HepG2 (cell line): ENCODE data around the gene HCK. TPM values are rescaled to one million over a fixed set of nuclear protein-coding genes. Genes with fewer than 3 reads are reported as not detected.
A peak's percentile ranks its signal among the peaks of the same experiment; 100 is the strongest.

ENCODE experiments used
- AGO1 ChIP-seq: fragments of 200-400 bp; formaldehyde crosslinking; IDR thresholded peaks from 2 replicates; pipeline ENCODE4 v1.6.1; 2017; ENCODE audit warnings: mild to moderate bottlenecking, low read depth, low read length, moderate library complexity; ENCODE audit not compliant: poor library complexity, severe bottlenecking
- ATAD3A ChIP-seq: sonication (generic); formaldehyde crosslinking; IDR thresholded peaks from 2 replicates; pipeline ENCODE4 v1.4.0; 2020; ENCODE audit warnings: missing genetic modification reagents
- BRCA1 ChIP-seq: sonication (generic); formaldehyde crosslinking; IDR thresholded peaks from 2 replicates; pipeline ENCODE4 v1.4.0; 2020; ENCODE audit warnings: missing genetic modification reagents
- GATA4 ChIP-seq: sonication (generic); IDR thresholded peaks from 2 replicates; pipeline ENCODE4 v1.6.1; 2016; ENCODE audit warnings: antibody characterized with exemption, low read depth, borderline replicate concordance
- HMGA1 ChIP-seq: sonication (generic); formaldehyde crosslinking; conservative IDR thresholded peaks from 2 replicates; pipeline ENCODE4 v1.4.0; 2020; ENCODE audit warnings: missing genetic modification reagents
- JUND ChIP-seq: sonication (generic); formaldehyde crosslinking; IDR thresholded peaks from 2 replicates; pipeline ENCODE4 v1.8.0; 2022; ENCODE audit warnings: mild to moderate bottlenecking, missing genetic modification reagents
- MXD3 ChIP-seq: IDR thresholded peaks from 2 replicates; pipeline ENCODE4 v1.6.1; 2016; ENCODE audit warnings: mild to moderate bottlenecking, missing biosample characterization, missing genetic modification reagents
- MYPOP ChIP-seq: sonication (generic); formaldehyde crosslinking; IDR thresholded peaks from 2 replicates; pipeline ENCODE4 v1.8.1; 2023; ENCODE audit warnings: mild to moderate bottlenecking, moderate library complexity, missing genetic modification reagents
- PITX1 ChIP-seq: sonication (generic); formaldehyde crosslinking; IDR thresholded peaks from 2 replicates; pipeline ENCODE4 v1.5.1; 2020; ENCODE audit warnings: mild to moderate bottlenecking, missing genetic modification reagents
- REXO4 ChIP-seq: sonication (generic); formaldehyde crosslinking; IDR thresholded peaks from 2 replicates; pipeline ENCODE4 v1.8.0; 2022; ENCODE audit warnings: missing genetic modification reagents, mild to moderate bottlenecking, borderline replicate concordance
- SNAPC2 ChIP-seq: sonication (generic); formaldehyde crosslinking; IDR thresholded peaks from 2 replicates; pipeline ENCODE4 v1.8.1; 2022; ENCODE audit warnings: mild to moderate bottlenecking, missing genetic modification reagents
- SPEN ChIP-seq: sonication (generic); formaldehyde crosslinking; IDR thresholded peaks from 2 replicates; pipeline ENCODE4 v1.5.1; 2020; ENCODE audit warnings: low read depth, mild to moderate bottlenecking, missing genetic modification reagents
- ZNF180 ChIP-seq: sonication (generic); formaldehyde crosslinking; IDR thresholded peaks from 2 replicates; pipeline ENCODE4 v1.4.0; 2020; ENCODE audit warnings: low read depth, missing genetic modification reagents, borderline replicate concordance
- ZNF264 ChIP-seq: sonication (generic); formaldehyde crosslinking; IDR thresholded peaks from 2 replicates; pipeline ENCODE4 v1.4.0; 2020; ENCODE audit warnings: missing genetic modification reagents
- ZNF33A ChIP-seq: sonication (generic); formaldehyde crosslinking; IDR thresholded peaks from 2 replicates; pipeline ENCODE4 v1.5.1; 2020; ENCODE audit warnings: missing genetic modification reagents, mild to moderate bottlenecking, moderate library complexity, borderline replicate concordance
- ZNF713 ChIP-seq: sonication (generic); formaldehyde crosslinking; IDR thresholded peaks from 2 replicates; pipeline ENCODE4 v1.4.0; 2020; ENCODE audit warnings: mild to moderate bottlenecking, missing genetic modification reagents
- polyA plus RNA-seq, 8 experiments: library from polyadenylated mRNA; depleted of rRNA in 3 of 8; stranded (reverse) in 7 of 8; unstranded in 1 of 8; fragments of >200 nt; fragmentation: Illumina TruSeq in 4 of 8; extraction: Trizol in 4 of 8; gene quantifications; 2 replicates each; pipeline versions ENCODE4 v1.2.1 to v1.2.3, GENCODE V29; 2011 to 2016; ENCODE audit warnings: low read depth in 4 of 8, missing spikeins in 1 of 8, mixed read lengths in 1 of 8; ENCODE audit not compliant: insufficient read depth in 1 of 8
- total RNA-seq, 5 experiments: library from RNA; depleted of rRNA; stranded (reverse); fragments of >200 nt; fragmentation: Illumina TruSeq; extraction: Trizol; gene quantifications; 2 replicates each; pipeline ENCODE4 v1.2.3, GENCODE V29; 2016; ENCODE audit warnings: low read depth in 1 of 5
- TF ChIP-seq, protein P1 (sequence below), 2 experiments: fragments of 450-650 bp in 1 of 2; sonication (generic) in 1 of 2; formaldehyde crosslinking in 1 of 2; IDR thresholded peaks; 2 replicates each; pipeline versions ENCODE4 v1.6.1 to v1.8.0; 2016 to 2022; ENCODE audit warnings: antibody characterized with exemption in 1 of 2, mild to moderate bottlenecking in 1 of 2, missing genetic modification reagents in 1 of 2
- TF ChIP-seq, protein P2 (sequence below): IDR thresholded peaks from 2 replicates; pipeline ENCODE4 v1.6.1; 2012; ENCODE audit warnings: inconsistent platforms

Gene HCK
- total and polyA plus RNA-seq, 2 of the 13 experiments (the other 11 are each of a cell fraction or from before 2014, with no cell fraction given), result 0.04 TPM; not detected in 1

DNA sequence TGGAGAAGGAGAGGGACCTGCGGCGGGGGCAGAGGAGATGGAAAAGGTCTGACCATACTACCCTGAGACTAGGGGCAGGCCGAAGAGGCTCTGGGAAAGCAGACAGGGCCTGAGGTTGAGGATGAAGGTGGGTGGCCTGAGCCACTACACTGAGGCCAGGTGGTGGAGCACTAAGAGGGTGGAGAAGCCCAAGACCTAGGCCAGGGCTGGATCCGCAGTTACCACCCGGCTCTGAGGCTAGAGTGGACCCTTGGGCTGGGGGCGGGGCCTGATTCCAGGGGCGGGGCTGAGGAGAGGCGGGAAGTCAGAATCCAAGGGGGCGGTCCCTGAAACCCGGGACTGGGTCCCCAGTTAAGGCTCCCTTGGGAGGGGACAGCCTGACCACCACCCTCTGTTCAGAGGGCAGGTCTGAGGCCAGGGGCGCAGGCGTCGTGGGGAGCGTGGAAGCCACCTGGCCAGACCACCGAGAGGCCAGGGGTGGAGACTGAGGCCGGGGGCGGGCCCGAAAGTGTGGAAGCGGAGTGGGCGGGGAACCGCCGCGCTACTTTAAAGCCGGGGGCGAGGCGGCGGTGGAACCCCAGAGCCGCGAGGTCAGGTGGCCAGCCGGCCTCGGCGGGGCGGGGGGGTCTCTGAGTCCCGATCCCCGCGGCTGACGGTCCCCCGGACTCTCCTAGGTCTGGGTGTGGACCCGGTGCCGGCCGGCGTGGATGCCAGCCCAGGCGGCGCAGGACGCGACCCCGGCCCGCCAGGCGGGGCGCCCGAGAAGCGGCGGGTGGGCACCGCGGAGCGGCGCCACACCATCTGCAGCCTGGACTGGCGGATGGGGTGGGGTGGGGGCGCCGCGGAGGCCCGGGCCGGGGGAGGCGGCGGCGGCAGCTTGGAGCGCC, 33.5 kb upstream of the HCK start (continued):
- TF ChIP-seq SNAPC2 (CRISPR knock-in tag) (no peak), MXD3 (CRISPR knock-in tag) (no peak; the same call in 1 of the 2 replicates), ATAD3A (CRISPR knock-in tag) (0 out of 2 replicates have a peak, but pooled peaks have one; percentile 13), HMGA1 (CRISPR knock-in tag) (no peak), JUND (CRISPR knock-in tag) (no peak), BRCA1 (CRISPR knock-in tag) (no peak), GATA4 (no peak), ZNF264 (CRISPR knock-in tag) (no peak; the same call in 1 of the 2 replicates), PITX1 (CRISPR knock-in tag) (0 out of 2 replicates have a peak, but pooled peaks have one; percentile 15), MYPOP (CRISPR knock-in tag) (no peak; the same call in 1 of the 2 replicates), ZNF33A (CRISPR knock-in tag) (no peak), SPEN (CRISPR knock-in tag) (peak; percentile 7; the same call in 1 of the 2 replicates), ZNF713 (no peak), REXO4 (CRISPR knock-in tag) (no peak), ZNF180 (no peak), AGO1 (peak; percentile 10)
- TF ChIP-seq, protein P1, sequence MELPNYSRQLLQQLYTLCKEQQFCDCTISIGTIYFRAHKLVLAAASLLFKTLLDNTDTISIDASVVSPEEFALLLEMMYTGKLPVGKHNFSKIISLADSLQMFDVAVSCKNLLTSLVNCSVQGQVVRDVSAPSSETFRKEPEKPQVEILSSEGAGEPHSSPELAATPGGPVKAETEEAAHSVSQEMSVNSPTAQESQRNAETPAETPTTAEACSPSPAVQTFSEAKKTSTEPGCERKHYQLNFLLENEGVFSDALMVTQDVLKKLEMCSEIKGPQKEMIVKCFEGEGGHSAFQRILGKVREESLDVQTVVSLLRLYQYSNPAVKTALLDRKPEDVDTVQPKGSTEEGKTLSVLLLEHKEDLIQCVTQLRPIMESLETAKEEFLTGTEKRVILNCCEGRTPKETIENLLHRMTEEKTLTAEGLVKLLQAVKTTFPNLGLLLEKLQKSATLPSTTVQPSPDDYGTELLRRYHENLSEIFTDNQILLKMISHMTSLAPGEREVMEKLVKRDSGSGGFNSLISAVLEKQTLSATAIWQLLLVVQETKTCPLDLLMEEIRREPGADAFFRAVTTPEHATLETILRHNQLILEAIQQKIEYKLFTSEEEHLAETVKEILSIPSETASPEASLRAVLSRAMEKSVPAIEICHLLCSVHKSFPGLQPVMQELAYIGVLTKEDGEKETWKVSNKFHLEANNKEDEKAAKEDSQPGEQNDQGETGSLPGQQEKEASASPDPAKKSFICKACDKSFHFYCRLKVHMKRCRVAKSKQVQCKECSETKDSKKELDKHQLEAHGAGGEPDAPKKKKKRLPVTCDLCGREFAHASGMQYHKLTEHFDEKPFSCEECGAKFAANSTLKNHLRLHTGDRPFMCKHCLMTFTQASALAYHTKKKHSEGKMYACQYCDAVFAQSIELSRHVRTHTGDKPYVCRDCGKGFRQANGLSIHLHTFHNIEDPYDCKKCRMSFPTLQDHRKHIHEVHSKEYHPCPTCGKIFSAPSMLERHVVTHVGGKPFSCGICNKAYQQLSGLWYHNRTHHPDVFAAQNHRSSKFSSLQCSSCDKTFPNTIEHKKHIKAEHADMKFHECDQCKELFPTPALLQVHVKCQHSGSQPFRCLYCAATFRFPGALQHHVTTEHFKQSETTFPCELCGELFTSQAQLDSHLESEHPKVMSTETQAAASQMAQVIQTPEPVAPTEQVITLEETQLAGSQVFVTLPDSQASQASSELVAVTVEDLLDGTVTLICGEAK (IDR thresholded peaks at IDR 0.05), result no peak
- TF ChIP-seq, protein P1 (CRISPR knock-in tag; IDR thresholded peaks at IDR 0.05), result peak; percentile 65
- TF ChIP-seq, protein P2, sequence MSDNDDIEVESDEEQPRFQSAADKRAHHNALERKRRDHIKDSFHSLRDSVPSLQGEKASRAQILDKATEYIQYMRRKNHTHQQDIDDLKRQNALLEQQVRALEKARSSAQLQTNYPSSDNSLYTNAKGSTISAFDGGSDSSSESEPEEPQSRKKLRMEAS, result peak; percentile 32; the same call in 1 of the 2 replicates
